Measurements from ENCODE around the gene UAP1L1. TPM values are rescaled to one million over a fixed set of nuclear protein-coding genes. Genes with fewer than 3 reads are reported as not detected.
A peak's percentile ranks its signal among the peaks of the same experiment; 100 is the strongest.

Gene UAP1L1
- total RNA-seq, 1 donor = 36.9 TPM

- no peak within 1 kb of the TSS for H3K27ac ChIP-seq (ENCODE audit: low read depth, low read length)
- H3K4me2 ChIP-seq (ENCODE audit: insufficient read depth, low read length) = peak within 1 kb of the TSS; percentile 72
- H3K4me3 ChIP-seq (ENCODE audit: insufficient read depth, low read length) = peak within 1 kb of the TSS; percentile 73
- peak within 1 kb of the TSS; percentile 59 for H2AFZ ChIP-seq (ENCODE audit: low read length)
- no peaks in the 10 kb centered on the region for H3K27me3 ChIP-seq (ENCODE audit: insufficient read depth, low read length)
- H3K79me2 ChIP-seq (ENCODE audit: insufficient read depth, low read length) = peaks cover 5% of the 10 kb centered on the region
- H4K20me1 ChIP-seq (ENCODE audit: insufficient read depth, low read length) = peaks cover 5% of the 10 kb centered on the region
- peak; percentile 100 for DNase-seq (ENCODE audit: insufficient read length, low spot score, missing footprints)
- peaks cover 8% of the 10 kb centered on the region for H3K36me3 ChIP-seq (ENCODE audit: insufficient read depth, low read length)
- no peaks in the 10 kb centered on the region for H3K9me3 ChIP-seq (ENCODE audit: low read depth, low read length)
- no peaks in the 10 kb centered on the region for H3K4me1 ChIP-seq (ENCODE audit: insufficient read depth, low read length)
- TF ChIP-seq CTCF (IDR thresholded peaks at IDR 0.05; ENCODE audit: extremely low read depth, low read depth, low read length) = no peak
Measured at GRCh38 chr9:137114613-137115393, 37.5 kb downstream of the UAP1L1 start, which contains the start of gene DPP7. Gene DPP7, minus strand, starts transcription at chr9:137114733. Its CDS starts 20 bp downstream, at chr9:137114713.

- Histone ChIP-seq H2AFZ (ENCODE audit: low read length) (no peak overlapping the region), H3K27ac (ENCODE audit: low read depth, low read length) (no peak overlapping the region)
Measured at GRCh38 chr9:137115394-137116026, 38.2 kb downstream of the UAP1L1 start.

GRCh38 chr9:137116027-137116507 lies 38.8 kb downstream of the UAP1L1 start:
- H3K9me3 ChIP-seq (ENCODE audit: low read depth, low read length) = no peaks in the 10 kb centered on the region
- H3K36me3 ChIP-seq (ENCODE audit: insufficient read depth, low read length) = peaks cover 4% of the 10 kb centered on the region
- peaks cover 5% of the 10 kb centered on the region for H3K79me2 ChIP-seq (ENCODE audit: insufficient read depth, low read length)
- no peak for TF ChIP-seq CTCF (IDR thresholded peaks at IDR 0.05; ENCODE audit: extremely low read depth, low read depth, low read length)
- no peaks in the 10 kb centered on the region for H3K4me1 ChIP-seq (ENCODE audit: insufficient read depth, low read length)
- H3K27ac ChIP-seq (ENCODE audit: low read depth, low read length) = no peak overlapping the region
- H3K4me2 ChIP-seq (ENCODE audit: insufficient read depth, low read length) = no peak overlapping the region
- no peak overlapping the region for H2AFZ ChIP-seq (ENCODE audit: low read length)
- peaks cover 5% of the 10 kb centered on the region for H4K20me1 ChIP-seq (ENCODE audit: insufficient read depth, low read length)
- H3K4me3 ChIP-seq (ENCODE audit: insufficient read depth, low read length) = no peak overlapping the region
- no peaks in the 10 kb centered on the region for H3K27me3 ChIP-seq (ENCODE audit: insufficient read depth, low read length)
- peak; percentile 86 for DNase-seq (ENCODE audit: insufficient read length, low spot score, missing footprints)

More at GRCh38 chr9:137115394-137116026, 38.2 kb downstream of the UAP1L1 start:
- Histone ChIP-seq H3K9me3 (ENCODE audit: low read depth, low read length) (no peaks in the 10 kb centered on the region), H4K20me1 (ENCODE audit: insufficient read depth, low read length) (peaks cover 5% of the 10 kb centered on the region), H3K4me3 (ENCODE audit: insufficient read depth, low read length) (no peak overlapping the region), H3K4me1 (ENCODE audit: insufficient read depth, low read length) (no peaks in the 10 kb centered on the region), H3K36me3 (ENCODE audit: insufficient read depth, low read length) (peaks cover 4% of the 10 kb centered on the region), H3K79me2 (ENCODE audit: insufficient read depth, low read length) (peaks cover 5% of the 10 kb centered on the region), H3K27me3 (ENCODE audit: insufficient read depth, low read length) (no peaks in the 10 kb centered on the region), H3K4me2 (ENCODE audit: insufficient read depth, low read length) (no peak overlapping the region)
- peak; percentile 89 for DNase-seq (ENCODE audit: insufficient read length, low spot score, missing footprints)
- no peak for TF ChIP-seq CTCF (IDR thresholded peaks at IDR 0.05; ENCODE audit: extremely low read depth, low read depth, low read length)

GRCh38 chr9:137116728-137117127 lies 39.4 kb downstream of the UAP1L1 start:
- Histone ChIP-seq H3K4me2 (ENCODE audit: insufficient read depth, low read length) (no peak overlapping the region), H3K9me3 (ENCODE audit: low read depth, low read length) (no peaks in the 10 kb centered on the region), H3K27ac (ENCODE audit: low read depth, low read length) (no peak overlapping the region), H3K36me3 (ENCODE audit: insufficient read depth, low read length) (peaks cover 4% of the 10 kb centered on the region), H3K4me1 (ENCODE audit: insufficient read depth, low read length) (no peaks in the 10 kb centered on the region), H3K79me2 (ENCODE audit: insufficient read depth, low read length) (peaks cover 5% of the 10 kb centered on the region), H4K20me1 (ENCODE audit: insufficient read depth, low read length) (peaks cover 5% of the 10 kb centered on the region), H2AFZ (ENCODE audit: low read length) (no peak overlapping the region), H3K4me3 (ENCODE audit: insufficient read depth, low read length) (no peak overlapping the region), H3K27me3 (ENCODE audit: insufficient read depth, low read length) (no peaks in the 10 kb centered on the region)
- no peak for DNase-seq (ENCODE audit: insufficient read length, low spot score, missing footprints)
- no peak for TF ChIP-seq CTCF (IDR thresholded peaks at IDR 0.05; ENCODE audit: extremely low read depth, low read depth, low read length)

All from osteoblast (primary cell).